Kidney glomerular epithelial cell (primary cell): ENCODE measurements around the gene ZC3H4.

Experiments
- DNase-seq: peaks from one replicate; lab custom pipeline; 2025; lab: John Stamatoyannopoulos, UW

Gene ZC3H4

DNA sequence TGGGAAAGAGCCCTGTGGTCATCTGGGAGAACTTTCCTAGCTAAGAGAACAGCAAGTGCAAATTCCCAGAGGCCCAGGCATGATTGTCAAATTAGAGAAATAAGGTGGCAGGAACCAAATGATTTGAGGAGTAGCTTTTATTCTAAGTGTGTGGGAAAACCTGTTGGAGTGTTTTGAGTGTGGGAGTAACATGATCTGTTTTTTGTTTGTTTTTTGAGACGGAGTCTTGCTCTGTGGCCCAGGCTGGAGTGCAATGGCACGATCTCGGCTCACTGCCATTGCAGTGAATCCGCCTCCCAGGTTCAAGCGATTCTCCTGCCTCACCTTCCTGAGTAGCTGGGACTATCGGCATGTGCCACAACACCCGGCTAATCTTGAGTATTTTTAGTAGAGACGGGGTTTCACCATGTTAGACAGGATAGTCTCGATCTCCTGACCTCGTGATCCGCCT lies 19.5 kb upstream of the ZC3H4 start:
- DNase-seq: no peak

GRCh38 chr19:47132194-47132852 lies 18.7 kb upstream of the ZC3H4 start:
- no peak for DNase-seq

DNA sequence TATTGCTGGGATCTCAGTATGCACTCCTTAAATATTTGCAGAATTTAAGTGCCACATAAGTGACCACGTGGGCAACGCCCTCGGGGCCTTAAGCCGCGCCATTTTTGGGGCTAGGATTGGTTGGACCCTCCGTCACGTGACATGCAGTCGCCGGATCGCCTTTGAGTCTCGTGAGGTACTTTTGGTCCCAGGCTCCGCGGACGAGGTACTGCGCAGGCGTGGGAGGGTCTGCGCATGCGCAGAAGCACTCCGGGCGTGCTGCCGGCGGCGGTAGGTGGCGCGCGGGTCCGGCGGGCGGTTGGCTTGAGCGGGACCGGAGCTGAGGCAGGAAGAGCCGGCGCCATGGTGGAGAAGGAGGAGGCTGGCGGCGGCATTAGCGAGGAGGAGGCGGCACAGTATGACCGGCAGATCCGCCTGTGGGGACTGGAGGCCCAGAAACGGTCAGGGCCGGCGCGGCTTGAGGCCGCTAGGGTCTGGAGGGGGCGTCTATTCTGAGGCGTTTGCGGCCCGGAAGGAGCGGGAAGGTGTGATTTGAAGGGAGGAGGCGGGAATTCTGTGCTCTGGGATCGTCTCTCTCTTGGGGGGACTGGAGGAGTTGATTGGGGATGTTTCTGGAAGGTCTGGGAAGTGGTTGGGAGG lies 17.1 kb upstream of the ZC3H4 start, which contains the start of gene SAE1:
Gene SAE1 (plus strand): TSS at position 247 of the 639 bp plus-strand sequence. CDS start 96 bp downstream, at position 343.
- peak; percentile 90 for DNase-seq

GRCh38 chr19:47130120-47130588 lies 16.6 kb upstream of the ZC3H4 start:
- no peak for DNase-seq

GRCh38 chr19:47129579-47129978 lies 16.0 kb upstream of the ZC3H4 start:
- no peak for DNase-seq

DNA sequence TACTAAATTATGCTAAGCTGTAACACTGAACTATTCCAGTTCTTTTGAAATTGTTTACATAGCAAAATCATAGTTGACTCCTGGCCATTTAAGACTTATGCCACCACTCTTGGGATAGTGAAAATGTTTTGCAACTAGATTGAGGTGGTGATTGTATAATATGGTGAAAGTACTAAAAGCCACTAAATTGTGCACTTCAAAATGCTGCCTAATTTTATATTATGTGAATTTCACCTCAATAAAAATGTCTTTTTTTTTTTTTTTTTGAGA lies 12.0 kb upstream of the ZC3H4 start:
- DNase-seq: no peak

DNA sequence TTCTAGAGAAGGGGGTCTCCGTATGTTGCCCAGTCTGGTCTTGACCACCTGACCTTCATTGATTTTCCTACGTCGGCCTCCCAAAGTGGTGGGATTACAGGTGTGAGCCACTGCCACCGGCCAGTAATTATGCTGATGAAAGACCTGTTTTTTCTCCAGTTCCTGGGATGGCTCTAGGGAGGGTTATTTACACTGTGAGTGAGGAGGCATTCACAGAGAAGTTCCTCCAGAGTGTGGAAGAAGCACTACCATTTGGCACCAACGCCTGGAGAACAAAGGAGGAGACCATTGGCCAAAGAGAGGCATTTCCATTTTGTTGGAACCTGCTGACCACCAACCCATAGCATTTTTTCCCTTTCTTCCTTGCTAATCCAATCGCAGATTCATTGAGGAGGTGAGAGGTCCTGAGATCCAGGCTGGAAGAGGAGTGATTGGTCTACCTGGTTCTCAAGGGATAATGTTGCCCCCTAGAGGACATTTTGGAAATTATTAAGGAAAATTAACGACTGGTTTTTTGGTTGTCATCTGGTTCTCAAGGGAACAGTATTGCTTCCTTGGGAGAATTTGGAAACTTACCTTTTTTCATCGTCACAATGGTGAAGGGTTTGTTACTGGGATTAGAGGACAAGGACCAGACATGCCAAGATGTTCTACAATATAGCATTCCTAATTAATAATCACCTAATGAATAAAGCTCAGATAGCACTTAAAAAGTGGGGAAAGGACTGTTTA lies 11.5 kb upstream of the ZC3H4 start:
- peak; percentile 69 for DNase-seq

GRCh38 chr19:47123406-47123805 lies 9.8 kb upstream of the ZC3H4 start:
- DNase-seq: no peak

DNA sequence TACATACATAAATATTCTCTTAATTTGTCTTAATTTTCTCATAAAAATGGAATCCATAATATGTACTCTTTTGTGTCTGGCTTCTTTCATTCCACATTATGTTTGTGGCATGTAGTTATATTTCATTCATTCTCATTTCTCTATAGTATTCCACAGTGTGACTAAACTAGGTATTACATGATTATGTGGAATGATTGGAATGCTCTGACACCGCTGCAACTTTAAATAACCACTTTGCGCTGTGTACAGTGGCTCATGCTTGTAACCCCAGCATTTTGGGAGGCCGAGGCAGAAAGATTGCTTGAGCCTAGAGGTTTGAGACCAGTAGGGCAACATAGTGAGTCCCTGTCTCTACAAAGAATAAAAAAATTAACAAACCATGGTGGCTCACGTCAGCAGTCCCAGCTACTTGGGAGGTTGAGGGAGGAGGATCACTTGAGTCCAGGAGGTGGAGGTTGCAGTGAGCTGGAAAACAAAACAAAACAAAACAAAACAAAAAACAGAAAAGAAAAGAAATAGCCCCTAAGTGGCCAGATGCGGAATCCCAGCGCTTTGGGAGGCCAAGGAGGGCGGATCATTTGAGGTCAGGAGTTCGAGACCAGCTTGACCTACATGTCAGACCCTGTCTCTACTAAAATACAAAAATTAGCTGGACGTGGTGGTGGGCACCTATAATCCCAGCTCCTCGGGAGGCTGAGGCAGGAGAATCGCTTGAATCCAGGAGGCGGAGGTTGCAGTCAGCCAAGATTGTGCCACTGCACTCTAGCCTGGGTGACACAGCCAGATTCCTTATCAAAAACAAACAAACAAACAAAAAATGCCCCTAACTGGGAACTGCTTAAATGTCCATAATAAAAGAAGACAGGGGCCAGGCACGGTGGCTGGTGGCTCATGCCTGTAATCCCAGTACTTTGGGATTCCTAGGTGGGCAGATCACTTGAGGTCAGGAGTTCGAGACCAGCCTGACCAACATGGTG lies 9.1 kb upstream of the ZC3H4 start:
- DNase-seq: peak; percentile 85

DNA sequence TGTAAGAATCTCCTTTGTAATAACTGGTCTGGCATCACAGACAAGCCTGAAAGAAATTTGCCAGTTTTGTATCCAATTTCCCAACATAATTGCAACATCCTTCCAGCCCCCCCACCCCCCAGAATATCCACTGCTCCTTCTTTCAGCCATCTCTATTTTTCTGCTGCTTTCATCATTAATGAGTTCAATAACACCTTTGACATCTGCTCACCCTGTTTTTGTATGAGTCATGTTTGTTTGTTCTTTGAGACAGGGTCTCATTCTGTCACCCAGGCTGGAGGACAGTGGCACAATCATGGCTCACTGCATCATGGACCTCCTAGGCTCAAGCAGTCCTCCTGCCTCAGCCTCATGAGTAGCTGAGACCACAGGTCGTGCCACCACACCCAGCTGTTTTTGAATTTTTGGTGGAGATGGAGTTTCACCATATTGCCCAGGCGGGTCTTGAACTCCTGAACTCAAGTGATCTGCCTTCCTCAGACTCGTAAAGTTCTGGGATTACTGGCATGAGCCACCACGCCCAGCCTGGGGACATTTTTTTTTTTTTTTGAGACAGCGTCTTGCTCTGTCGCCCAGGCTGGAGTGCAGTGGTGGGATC lies 7.0 kb upstream of the ZC3H4 start:
- DNase-seq: no peak

GRCh38 chr19:47113850-47114651 lies 475 bp upstream of the ZC3H4 start:
- DNase-seq: no peak

- DNase-seq: peak; percentile 72
Observed at GRCh38 chr19:47112166-47112996, 1.2 kb downstream of the ZC3H4 start.

DNA sequence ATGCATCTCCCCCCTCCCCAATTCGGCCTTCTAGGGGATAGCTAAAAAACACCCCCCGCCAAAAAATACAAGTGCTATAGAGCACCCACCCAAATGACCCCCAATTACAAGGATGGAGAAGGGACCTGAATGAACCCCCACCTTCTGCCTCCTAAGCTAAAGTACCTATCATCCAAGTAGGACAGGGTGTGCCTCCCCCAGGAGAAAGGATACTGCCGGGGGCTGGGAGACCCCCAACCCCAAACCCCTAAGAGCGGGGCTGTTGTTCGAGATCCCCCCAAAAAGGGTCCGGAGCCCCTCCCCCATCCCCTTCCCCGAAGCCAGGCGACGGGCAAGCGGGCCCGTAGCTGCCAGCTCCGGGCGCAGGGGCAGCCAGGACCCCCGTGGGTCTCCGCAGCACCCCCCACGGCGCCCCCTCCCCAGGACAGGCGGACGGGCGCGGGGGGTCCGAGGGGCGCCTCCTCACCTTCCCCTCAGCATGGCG lies 1.9 kb downstream of the ZC3H4 start:
- no peak for DNase-seq

DNA sequence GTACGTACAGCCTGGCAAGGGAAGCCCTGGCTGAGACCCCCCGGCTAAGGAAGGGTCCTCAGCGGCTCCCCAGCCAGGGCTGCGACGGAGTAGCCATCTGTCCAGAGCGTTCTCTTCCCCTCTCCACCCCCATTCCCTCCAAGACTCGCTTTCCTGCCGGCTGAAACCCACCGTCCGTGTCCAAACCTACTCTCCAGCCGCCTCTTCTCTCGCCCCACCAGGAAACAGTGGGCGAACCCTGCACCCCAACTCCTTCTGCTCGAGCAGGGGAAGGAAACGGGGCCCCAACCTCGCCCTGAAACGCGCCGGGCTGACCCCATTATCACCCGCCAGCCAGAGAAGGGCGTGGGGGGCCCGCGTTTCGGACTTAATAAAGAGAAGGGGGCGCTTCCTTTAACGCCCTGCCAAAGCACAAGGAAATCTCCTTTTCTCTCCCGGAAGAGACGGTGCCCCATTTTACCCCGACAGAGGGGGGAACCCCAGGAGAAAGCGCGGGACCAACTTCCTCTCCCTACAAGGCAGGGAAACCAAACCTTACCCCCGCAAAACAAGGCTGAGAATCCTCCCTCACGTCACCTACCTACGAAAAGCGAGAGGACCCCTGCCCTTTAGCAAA lies 2.5 kb downstream of the ZC3H4 start:
- DNase-seq: no peak

DNA sequence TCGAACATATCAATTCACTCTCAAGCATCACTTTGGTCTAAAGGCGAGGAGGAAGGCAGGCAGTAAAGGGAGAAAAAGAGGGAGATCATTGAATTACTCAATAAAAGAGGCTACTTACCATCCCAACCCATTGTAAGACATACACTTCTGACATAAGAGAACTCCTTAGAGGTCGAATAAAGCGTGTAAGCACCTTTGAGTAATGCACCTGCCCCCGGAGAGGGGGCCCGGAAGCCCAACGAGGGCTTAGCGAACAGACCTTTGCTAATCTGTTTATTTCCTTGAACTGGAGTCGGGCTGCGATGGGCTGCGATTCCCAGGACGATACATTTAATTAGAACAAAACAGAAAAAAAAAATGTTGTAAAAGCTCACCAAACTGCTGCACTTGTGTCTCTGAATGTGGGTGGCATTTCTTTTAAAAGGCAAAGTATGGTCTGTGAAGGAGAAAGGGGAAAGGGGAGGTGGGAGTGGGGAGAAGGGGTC lies 3.0 kb downstream of the ZC3H4 start:
- no peak for DNase-seq

DNA sequence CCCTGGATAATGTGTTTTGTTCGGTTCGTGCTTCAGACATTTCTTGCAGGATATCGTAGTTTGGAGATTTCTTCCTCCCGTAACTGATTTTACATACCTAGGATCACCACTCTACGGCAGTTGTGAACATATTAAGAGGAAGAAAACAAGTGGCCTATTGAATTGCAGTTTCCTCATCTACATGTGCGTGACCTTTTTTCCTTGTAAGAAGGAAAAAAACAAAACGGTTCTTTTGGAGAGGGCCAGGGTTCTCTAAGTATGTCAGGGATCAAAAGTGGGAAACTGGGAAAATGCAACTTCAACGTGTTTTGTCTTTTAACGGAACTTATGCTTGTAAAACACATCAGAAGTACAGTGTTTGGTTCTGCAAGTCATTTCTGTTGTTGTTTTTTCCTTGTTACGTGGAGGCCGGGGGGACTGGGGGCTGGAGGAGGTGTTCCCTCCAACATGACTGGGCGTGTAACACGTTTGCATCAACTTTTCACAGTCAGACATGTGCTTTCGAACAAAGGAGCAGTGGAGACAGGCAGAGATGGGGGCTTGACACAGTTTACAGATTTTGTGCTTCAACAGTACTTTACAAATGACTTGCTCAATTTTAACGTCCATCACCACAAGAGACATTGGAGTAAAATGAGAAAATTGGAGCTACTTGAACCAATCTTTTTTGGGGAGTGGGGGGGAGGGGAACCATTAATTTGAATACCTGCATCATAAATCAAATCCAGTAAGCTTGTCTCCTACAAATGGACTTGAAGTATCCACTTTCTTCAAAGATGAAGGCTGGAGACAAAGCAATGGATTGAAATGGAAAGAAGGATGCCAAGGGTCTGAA lies 3.8 kb downstream of the ZC3H4 start:
- DNase-seq: no peak

DNA sequence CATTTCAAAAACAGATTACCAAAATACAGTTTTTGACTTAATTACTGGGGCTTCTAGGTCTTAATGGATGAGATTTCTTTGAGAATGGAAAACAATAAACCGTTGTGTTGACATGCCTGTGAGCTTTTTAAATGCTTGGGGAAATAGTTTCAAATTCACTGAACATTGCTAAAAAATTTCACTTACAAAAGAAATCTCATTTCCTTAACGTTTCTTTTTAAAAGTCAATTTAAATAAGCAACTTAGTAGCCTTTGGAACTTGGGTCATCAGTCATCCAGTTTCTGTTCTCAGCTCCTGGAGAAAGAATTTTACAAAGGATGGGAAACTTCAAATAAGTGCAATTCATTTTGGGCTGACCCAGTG lies 4.4 kb downstream of the ZC3H4 start:
- no peak for DNase-seq
